Nephron progenitor cell (in vitro differentiated cells): Measurements from ENCODE around the gene PLCG2.

Experiments used
- DNase-seq: peaks from one replicate; pipeline ENCODE4 v3.0.0; 2021
- H3K27ac Mint-ChIP-seq: 2 replicates; pipeline ENCODE4 v1.8.0; 2021; ENCODE audit warnings: mild to moderate bottlenecking, moderate library complexity, mixed read lengths
- H3K27me3 Mint-ChIP-seq: 2 replicates; pipeline ENCODE4 v1.8.0; 2021; ENCODE audit warnings: mild to moderate bottlenecking, low read depth, mixed read lengths; ENCODE audit not compliant: poor library complexity
- H3K36me3 Mint-ChIP-seq: 2 replicates; pipeline ENCODE4 v1.8.0; 2021; ENCODE audit warnings: low read depth, mixed read lengths
- H3K4me1 Mint-ChIP-seq: 2 replicates; pipeline ENCODE4 v1.8.0; 2021; ENCODE audit warnings: mixed read lengths
- H3K4me3 Mint-ChIP-seq: 2 replicates; pipeline ENCODE4 v1.8.0; 2021; ENCODE audit warnings: mild to moderate bottlenecking, moderate library complexity, mixed read lengths
- H3K9me3 Mint-ChIP-seq: 2 replicates; pipeline ENCODE4 v1.8.0; 2021; ENCODE audit warnings: mild to moderate bottlenecking, moderate library complexity, mixed read lengths
- CTCF ChIP-seq: fragments of 200-600 bp; sonication (generic); IDR thresholded peaks from 2 replicates; pipeline ENCODE4 v1.5.0; 2021; ENCODE audit warnings: antibody characterized with exemption

PLCG2 gene

GRCh38 chr16:81833751-81834150, 54.7 kb downstream of the PLCG2 start:
- DNase-seq: no peak
- Mint-ChIP-seq H3K9me3 (no peaks in the 10 kb centered on the region), H3K27me3 (peaks cover 24% of the 10 kb centered on the region), H3K4me1 (peaks cover 30% of the 10 kb centered on the region), H3K4me3 (no peak overlapping the region), H3K36me3 (no peaks in the 10 kb centered on the region), H3K27ac (no peak overlapping the region)
- TF ChIP-seq CTCF: no peak

GRCh38 chr16:81834868-81835267, 55.8 kb downstream of the PLCG2 start:
- no peak for DNase-seq
- no peak for TF ChIP-seq CTCF
- H3K36me3 Mint-ChIP-seq: no peaks in the 10 kb centered on the region
- H3K27ac Mint-ChIP-seq: no peak overlapping the region
- peaks cover 1% of the 10 kb centered on the region for H3K9me3 Mint-ChIP-seq
- peaks cover 26% of the 10 kb centered on the region for H3K27me3 Mint-ChIP-seq
- H3K4me1 Mint-ChIP-seq: peaks cover 34% of the 10 kb centered on the region
- H3K4me3 Mint-ChIP-seq: no peak overlapping the region

GRCh38 chr16:81836279-81837054, 57.4 kb downstream of the PLCG2 start:
- Mint-ChIP-seq H3K27me3 (peaks cover 23% of the 10 kb centered on the region), H3K27ac (no peak overlapping the region), H3K36me3 (no peaks in the 10 kb centered on the region)

GRCh38 chr16:81837312-81837751, 58.2 kb downstream of the PLCG2 start:
- no peak for DNase-seq
- Mint-ChIP-seq H3K27me3 (peaks cover 19% of the 10 kb centered on the region), H3K27ac (no peak overlapping the region), H3K9me3 (peaks cover 5% of the 10 kb centered on the region), H3K36me3 (no peaks in the 10 kb centered on the region), H3K4me1 (peaks cover 45% of the 10 kb centered on the region), H3K4me3 (no peak overlapping the region)
- no peak for TF ChIP-seq CTCF

More at GRCh38 chr16:81836279-81837054, 57.4 kb downstream of the PLCG2 start:
- no peak for DNase-seq
- Mint-ChIP-seq H3K4me1 (peaks cover 36% of the 10 kb centered on the region), H3K9me3 (peaks cover 5% of the 10 kb centered on the region), H3K4me3 (no peak overlapping the region)
- TF ChIP-seq CTCF: no peak

GRCh38 chr16:81838794-81839193, 59.7 kb downstream of the PLCG2 start:
- Mint-ChIP-seq H3K9me3 (peaks cover 5% of the 10 kb centered on the region), H3K36me3 (no peaks in the 10 kb centered on the region), H3K4me3 (no peak overlapping the region), H3K27me3 (peaks cover 19% of the 10 kb centered on the region), H3K27ac (no peak overlapping the region), H3K4me1 (peaks cover 55% of the 10 kb centered on the region)
- DNase-seq: no peak
- no peak for TF ChIP-seq CTCF

GRCh38 chr16:81841722-81842121, 62.6 kb downstream of the PLCG2 start:
- Mint-ChIP-seq H3K4me1 (peaks cover 46% of the 10 kb centered on the region), H3K36me3 (peaks cover 5% of the 10 kb centered on the region), H3K9me3 (peaks cover 10% of the 10 kb centered on the region), H3K27ac (peak overlapping the region; percentile 35), H3K27me3 (peaks cover 11% of the 10 kb centered on the region), H3K4me3 (no peak overlapping the region)
- no peak for TF ChIP-seq CTCF
- no peak for DNase-seq
